Loucy (cell line): ENCODE measurements around the gene TBKBP1.

Source experiments
- H2AFZ ChIP-seq: fragments of 200-600 bp; sonication (generic); 2 replicates; pipeline ENCODE4 v1.6.0; 2016; ENCODE audit warnings: antibody characterized with exemption, mild to moderate bottlenecking, low read length, moderate library complexity
- H3F3A ChIP-seq: fragments of 200-600 bp; 2 replicates; pipeline ENCODE4 v1.6.0; 2016; ENCODE audit warnings: antibody characterized with exemption, low read depth, mild to moderate bottlenecking
- H3K27me3 ChIP-seq: fragments of 200-600 bp; sonication (generic); 2 replicates; pipeline ENCODE4 v1.6.1; 2014; ENCODE audit warnings: low read length, mild to moderate bottlenecking; ENCODE audit not compliant: insufficient read depth, poor library complexity, severe bottlenecking
- H3K36me3 ChIP-seq: fragments of 200-600 bp; sonication (generic); 2 replicates; pipeline ENCODE4 v1.6.1; 2016; ENCODE audit warnings: low read length; ENCODE audit not compliant: insufficient read depth
- H3K4me1 ChIP-seq: fragments of 200-600 bp; sonication (generic); 2 replicates; pipeline ENCODE4 v1.5.1; 2014; ENCODE audit warnings: low read length, mild to moderate bottlenecking; ENCODE audit not compliant: insufficient read depth, poor library complexity, severe bottlenecking
- H3K4me2 ChIP-seq: fragments of 200-600 bp; sonication (generic); 2 replicates; pipeline ENCODE4 v1.6.0; 2014; ENCODE audit warnings: antibody characterized with exemption, low read length, low read depth, mild to moderate bottlenecking; ENCODE audit not compliant: poor library complexity, severe bottlenecking
- H3K4me3 ChIP-seq: fragments of 200-600 bp; sonication (generic); 2 replicates; pipeline ENCODE4 v1.5.1; 2014; ENCODE audit warnings: low read length, mild to moderate bottlenecking, mixed read lengths; ENCODE audit not compliant: poor library complexity, severe bottlenecking
- H3K79me2 ChIP-seq: fragments of 200-600 bp; sonication (generic); 2 replicates; pipeline ENCODE4 v1.6.1; 2014; ENCODE audit warnings: low read length; ENCODE audit not compliant: insufficient read depth
- H3K9ac ChIP-seq: fragments of 200-600 bp; sonication (generic); 2 replicates; pipeline ENCODE4 v1.6.0; 2014; ENCODE audit warnings: mild to moderate bottlenecking, low read depth, low read length, moderate library complexity; ENCODE audit not compliant: poor library complexity, severe bottlenecking
- H3K9me2 ChIP-seq: fragments of 200-600 bp; sonication (generic); replicated peaks from 2 replicates; pipeline ENCODE4 v1.6.1; 2016; ENCODE audit warnings: low read depth, low read length, mixed read lengths
- H3K9me3 ChIP-seq: fragments of 200-600 bp; sonication (generic); 2 replicates; pipeline ENCODE4 v1.6.1; 2014; ENCODE audit warnings: mild to moderate bottlenecking, antibody characterized with exemption, low read length, low read depth; ENCODE audit not compliant: insufficient read depth
- H4K20me1 ChIP-seq: fragments of 200-600 bp; sonication (generic); 2 replicates; pipeline ENCODE4 v1.6.0; 2014; ENCODE audit warnings: antibody characterized with exemption, low read length, mild to moderate bottlenecking; ENCODE audit not compliant: insufficient read depth, poor library complexity, severe bottlenecking
- CTCF ChIP-seq: fragments of 200-600 bp; sonication (generic); conservative IDR thresholded peaks from 2 replicates; pipeline ENCODE4 v1.5.1; 2014; ENCODE audit warnings: mild to moderate bottlenecking, antibody characterized with exemption, low read length
- EZH2phosphoT487 ChIP-seq: fragments of 200-600 bp; IDR thresholded peaks from 2 replicates; pipeline ENCODE4 v1.6.1; 2018; ENCODE audit warnings: antibody characterized with exemption, mild to moderate bottlenecking, moderate library complexity, borderline replicate concordance

Gene TBKBP1

GRCh38 chr17:47724705-47725104, 30.7 kb downstream of the TBKBP1 start:
- Histone ChIP-seq H3K4me3 (no peak overlapping the region), H3K9me2 (no peaks in the 10 kb centered on the region), H4K20me1 (no peaks in the 10 kb centered on the region), H3K9me3 (no peaks in the 10 kb centered on the region), H3K27me3 (no peaks in the 10 kb centered on the region), H3K36me3 (no peaks in the 10 kb centered on the region), H3K79me2 (no peaks in the 10 kb centered on the region), H3K9ac (no peak overlapping the region), H2AFZ (no peak overlapping the region), H3F3A (no peaks in the 10 kb centered on the region), H3K4me2 (no peak overlapping the region), H3K4me1 (peaks cover 20% of the 10 kb centered on the region)
- TF ChIP-seq CTCF (no peak), EZH2phosphoT487 (no peak)

GRCh38 chr17:47725446-47726111, 31.6 kb downstream of the TBKBP1 start:
- Histone ChIP-seq H3K36me3 (no peaks in the 10 kb centered on the region), H3F3A (no peaks in the 10 kb centered on the region), H3K27me3 (no peaks in the 10 kb centered on the region), H3K9ac (no peak overlapping the region), H3K9me3 (no peaks in the 10 kb centered on the region), H3K4me2 (no peak overlapping the region), H3K9me2 (no peaks in the 10 kb centered on the region), H3K4me3 (no peak overlapping the region), H3K79me2 (no peaks in the 10 kb centered on the region), H2AFZ (no peak overlapping the region), H3K4me1 (peaks cover 11% of the 10 kb centered on the region), H4K20me1 (no peaks in the 10 kb centered on the region)
- TF ChIP-seq CTCF (no peak; the same call in 1 of the 2 replicates), EZH2phosphoT487 (no peak)

GRCh38 chr17:47726796-47727703, 33.1 kb downstream of the TBKBP1 start:
- Histone ChIP-seq H3K27me3 (no peaks in the 10 kb centered on the region), H3K4me3 (no peak overlapping the region), H3K36me3 (no peaks in the 10 kb centered on the region), H4K20me1 (no peaks in the 10 kb centered on the region), H3K9ac (peak overlapping the region; percentile 35), H3K9me2 (no peaks in the 10 kb centered on the region), H3K79me2 (no peaks in the 10 kb centered on the region), H3F3A (no peaks in the 10 kb centered on the region), H3K4me1 (peaks cover 16% of the 10 kb centered on the region), H3K9me3 (no peaks in the 10 kb centered on the region), H2AFZ (no peak overlapping the region), H3K4me2 (no peak overlapping the region)
- no peak for TF ChIP-seq CTCF
- no peak for TF ChIP-seq EZH2phosphoT487
